ENCODE measurements around the gene TRIM44. TPM values are rescaled to one million over a fixed set of nuclear protein-coding genes. Genes with fewer than 3 reads are reported as not detected.

The TRIM44 gene
- total and polyA plus RNA-seq, 10 of the 15 experiments (the other 5 are each of a cell fraction or from before 2014, with no cell fraction given), result 6.7 to 93.0 (median 27.6) TPM

- no peak for TF ChIP-seq TCF12 (IDR thresholded peaks at IDR 0.05; ENCODE audit: low read depth, low read length)
- no peak for TF ChIP-seq BHLHE40 (IDR thresholded peaks at IDR 0.05; ENCODE audit: borderline replicate concordance in 1 of 2, low read depth in 2 of 2, low read length in 1 of 2)
- TF ChIP-seq SREBF1 (IDR thresholded peaks at IDR 0.05; ENCODE audit: low read length), result no peak
- no peak for TF ChIP-seq CHD2 (IDR thresholded peaks at IDR 0.05; ENCODE audit: borderline replicate concordance, low read depth, low read length)
- peak; percentile 83 for TF ChIP-seq MTA3 (IDR thresholded peaks at IDR 0.05; ENCODE audit: borderline replicate concordance, low read length)
- TF ChIP-seq SP1 (IDR thresholded peaks at IDR 0.05; ENCODE audit: low read depth, low read length), result no peak
- no peak for TF ChIP-seq POLR2AphosphoS2 (IDR thresholded peaks at IDR 0.05; ENCODE audit: low read depth, low read length)
- no peak for TF ChIP-seq ZNF622 (IDR thresholded peaks at IDR 0.05)
- TF ChIP-seq YBX1 (IDR thresholded peaks at IDR 0.05), result no peak
- TF ChIP-seq JUNB (IDR thresholded peaks at IDR 0.05), result peak; percentile 36; the same call in 1 of the 2 replicates
- TF ChIP-seq MAX (IDR thresholded peaks at IDR 0.05; ENCODE audit: low read depth, low read length), result no peak
- TF ChIP-seq MLLT1 (IDR thresholded peaks at IDR 0.05), result no peak
- no peak for TF ChIP-seq TAF1 (IDR thresholded peaks at IDR 0.05; ENCODE audit: borderline replicate concordance, low read depth, low read length)
- TF ChIP-seq EP300 (IDR thresholded peaks at IDR 0.05; ENCODE audit: borderline replicate concordance in 1 of 2, control insufficient read depth in 1 of 2, low read depth in 2 of 2, low read length in 2 of 2), result peak; percentile 8 to 40; a peak in 1 of 4 replicates
- TF ChIP-seq NKRF (conservative IDR thresholded peaks at IDR 0.05), result no peak
- TF ChIP-seq USF1 (IDR thresholded peaks at IDR 0.05; ENCODE audit: borderline replicate concordance, extremely low read length, insufficient read depth, low read depth, low read length), result no peak
- no peak for TF ChIP-seq SMARCA5 (IDR thresholded peaks at IDR 0.05)
- TF ChIP-seq ZSCAN29 (IDR thresholded peaks at IDR 0.05), result no peak
- TF ChIP-seq ZBTB33 (IDR thresholded peaks at IDR 0.05), result no peak
- TF ChIP-seq WRNIP1 (IDR thresholded peaks at IDR 0.05; ENCODE audit: borderline replicate concordance, low read depth, low read length), result no peak
- TF ChIP-seq ZBTB4 (CRISPR knock-in tag; IDR thresholded peaks at IDR 0.05), result no peak
Measured at GRCh38 chr11:35721651-35722282, 59.2 kb downstream of the TRIM44 start (continued).
